Gastroesophageal sphincter (tissue), 3 donors: Measurements from ENCODE around the gene PTGDS.

Experiments
- CTCF ChIP-seq, 4 experiments: fragments of 200-600 bp in 2 of 4; fragments of 450-650 bp in 2 of 4; sonication (generic) in 1 of 4; IDR thresholded peaks; one replicate each; pipeline ENCODE4 v1.5.1; 2017 to 2019; ENCODE audit warnings: antibody characterized with exemption in 4 of 4, mild to moderate bottlenecking in 2 of 4, moderate library complexity in 2 of 4
- EP300 ChIP-seq: sonication (generic); formaldehyde crosslinking; IDR thresholded peaks from one replicate; pipeline ENCODE4 v1.6.1; 2017; ENCODE audit warnings: antibody characterized with exemption, mild to moderate bottlenecking
- POLR2A ChIP-seq, 2 donors: fragments of 450-650 bp; IDR thresholded peaks; one replicate each; pipeline ENCODE4 v1.6.1; 2017; ENCODE audit warnings: antibody characterized with exemption in 2 of 2, mild to moderate bottlenecking in 2 of 2, moderate library complexity in 1 of 2
- POLR2AphosphoS5 ChIP-seq: sonication (generic); formaldehyde crosslinking; IDR thresholded peaks from one replicate; pipeline ENCODE4 v1.6.1; 2017; ENCODE audit warnings: antibody characterized with exemption

GRCh38 chr9:137017791-137018497 lies 40.6 kb downstream of the PTGDS start:
- TF ChIP-seq CTCF (IDR thresholded peaks at IDR 0.05), result no peak
- no peak for TF ChIP-seq POLR2AphosphoS5
- no peak for TF ChIP-seq POLR2A (IDR thresholded peaks at IDR 0.05)
- TF ChIP-seq EP300, result no peak
